ENCODE results near the gene DIS3L2. TPM values are rescaled to one million over a fixed set of nuclear protein-coding genes. Genes with fewer than 3 reads are reported as not detected.
A peak's percentile ranks its signal among the peaks of the same experiment; 100 is the strongest.

Gene DIS3L2
- total RNA-seq, 1 donor from 2014 or later, result 25.2 TPM

DNA sequence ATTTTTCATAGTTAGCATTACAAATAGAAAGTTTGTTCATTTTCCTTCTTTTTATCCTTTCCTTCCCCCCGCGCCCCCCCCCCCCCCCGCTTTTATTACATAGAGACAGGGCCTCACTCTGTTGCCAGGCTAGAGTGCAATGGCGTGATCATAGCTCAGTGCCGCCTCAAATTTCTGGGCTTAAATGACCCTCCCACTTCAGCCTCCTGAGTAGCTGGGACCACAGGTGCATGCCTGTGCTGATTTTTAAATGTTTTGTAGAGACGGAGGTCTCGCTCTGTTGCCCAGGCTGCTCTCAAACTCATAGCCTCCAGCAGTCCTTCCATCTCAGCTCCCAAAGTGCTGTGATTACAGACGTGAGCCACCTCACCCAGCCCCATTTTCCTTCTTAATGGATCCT lies 325.8 kb downstream of the DIS3L2 start:
- DNase-seq (ENCODE audit: low read depth), result no peak
- TF ChIP-seq, protein P1, sequence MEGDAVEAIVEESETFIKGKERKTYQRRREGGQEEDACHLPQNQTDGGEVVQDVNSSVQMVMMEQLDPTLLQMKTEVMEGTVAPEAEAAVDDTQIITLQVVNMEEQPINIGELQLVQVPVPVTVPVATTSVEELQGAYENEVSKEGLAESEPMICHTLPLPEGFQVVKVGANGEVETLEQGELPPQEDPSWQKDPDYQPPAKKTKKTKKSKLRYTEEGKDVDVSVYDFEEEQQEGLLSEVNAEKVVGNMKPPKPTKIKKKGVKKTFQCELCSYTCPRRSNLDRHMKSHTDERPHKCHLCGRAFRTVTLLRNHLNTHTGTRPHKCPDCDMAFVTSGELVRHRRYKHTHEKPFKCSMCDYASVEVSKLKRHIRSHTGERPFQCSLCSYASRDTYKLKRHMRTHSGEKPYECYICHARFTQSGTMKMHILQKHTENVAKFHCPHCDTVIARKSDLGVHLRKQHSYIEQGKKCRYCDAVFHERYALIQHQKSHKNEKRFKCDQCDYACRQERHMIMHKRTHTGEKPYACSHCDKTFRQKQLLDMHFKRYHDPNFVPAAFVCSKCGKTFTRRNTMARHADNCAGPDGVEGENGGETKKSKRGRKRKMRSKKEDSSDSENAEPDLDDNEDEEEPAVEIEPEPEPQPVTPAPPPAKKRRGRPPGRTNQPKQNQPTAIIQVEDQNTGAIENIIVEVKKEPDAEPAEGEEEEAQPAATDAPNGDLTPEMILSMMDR (IDR thresholded peaks at IDR 0.05; ENCODE audit: insufficient read depth, low read length, poor library complexity, severe bottlenecking), result no peak
- no peak overlapping the region for H3K4me3 ChIP-seq (ENCODE audit: low read depth, low read length)
- H3K36me3 ChIP-seq (ENCODE audit: control insufficient read depth, insufficient read depth, low read length), result no peaks in the 10 kb centered on the region
- H3K27me3 ChIP-seq (ENCODE audit: control insufficient read depth, insufficient read depth, low read length), result no peaks in the 10 kb centered on the region

DNA sequence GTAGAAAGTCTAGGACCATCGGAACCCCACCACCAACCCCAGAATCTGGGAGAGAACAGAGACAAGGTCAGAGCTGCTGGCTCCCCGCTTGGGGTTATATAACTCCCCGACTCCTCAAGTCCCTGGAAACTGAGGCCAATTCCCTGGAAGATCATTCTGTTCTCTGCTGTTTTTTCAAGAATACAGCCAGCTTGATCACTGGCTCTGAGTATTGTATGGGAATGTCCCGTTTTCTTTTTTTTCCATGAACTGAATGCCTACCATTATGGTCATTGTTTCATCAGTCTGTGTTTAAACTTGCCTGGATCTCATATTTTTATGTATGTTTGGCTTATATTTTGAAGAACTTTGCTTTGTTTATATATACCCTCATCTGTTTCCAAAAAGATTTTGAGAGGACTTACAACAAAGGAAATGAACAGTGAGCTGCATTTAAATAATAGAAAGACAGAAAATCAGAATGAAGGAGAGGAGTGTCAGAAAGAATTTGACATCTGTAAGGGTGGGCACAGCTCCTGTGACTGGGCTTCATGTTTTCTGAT lies 327.0 kb downstream of the DIS3L2 start:
- DNase-seq (ENCODE audit: low read depth), result no peak
- TF ChIP-seq, protein P1 (IDR thresholded peaks at IDR 0.05; ENCODE audit: insufficient read depth, low read length, poor library complexity, severe bottlenecking), result no peak
- Histone ChIP-seq H3K36me3 (ENCODE audit: control insufficient read depth, insufficient read depth, low read length) (no peaks in the 10 kb centered on the region), H3K27me3 (ENCODE audit: control insufficient read depth, insufficient read depth, low read length) (no peaks in the 10 kb centered on the region), H3K4me3 (ENCODE audit: low read depth, low read length) (no peak overlapping the region)

DNA sequence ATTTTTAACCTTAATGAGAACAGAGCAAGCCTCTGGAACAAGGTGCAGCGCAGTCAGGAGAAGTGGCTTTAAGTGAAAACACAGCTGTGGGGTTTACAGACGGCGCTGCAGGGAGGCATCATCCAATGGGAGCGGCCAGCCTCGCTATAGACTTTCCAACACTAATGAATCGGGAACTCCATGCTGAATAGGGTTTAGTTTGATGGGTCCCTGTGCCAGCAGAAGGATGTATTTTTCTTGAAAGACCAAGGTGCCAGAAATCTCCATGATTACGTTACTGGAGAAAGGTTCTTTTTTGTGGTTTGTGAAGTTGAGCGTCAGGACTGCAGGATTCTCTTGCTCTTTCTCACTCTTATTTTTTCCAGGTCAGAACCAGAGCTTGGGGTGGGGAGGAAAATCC lies 329.2 kb downstream of the DIS3L2 start:
- no peak overlapping the region for H3K4me3 ChIP-seq (ENCODE audit: low read depth, low read length)
- DNase-seq (ENCODE audit: low read depth), result no peak
- peaks cover 2% of the 10 kb centered on the region for H3K36me3 ChIP-seq (ENCODE audit: control insufficient read depth, insufficient read depth, low read length)
- H3K27me3 ChIP-seq (ENCODE audit: control insufficient read depth, insufficient read depth, low read length), result no peaks in the 10 kb centered on the region
- TF ChIP-seq, protein P1 (IDR thresholded peaks at IDR 0.05; ENCODE audit: insufficient read depth, low read length, poor library complexity, severe bottlenecking), result no peak

DNA sequence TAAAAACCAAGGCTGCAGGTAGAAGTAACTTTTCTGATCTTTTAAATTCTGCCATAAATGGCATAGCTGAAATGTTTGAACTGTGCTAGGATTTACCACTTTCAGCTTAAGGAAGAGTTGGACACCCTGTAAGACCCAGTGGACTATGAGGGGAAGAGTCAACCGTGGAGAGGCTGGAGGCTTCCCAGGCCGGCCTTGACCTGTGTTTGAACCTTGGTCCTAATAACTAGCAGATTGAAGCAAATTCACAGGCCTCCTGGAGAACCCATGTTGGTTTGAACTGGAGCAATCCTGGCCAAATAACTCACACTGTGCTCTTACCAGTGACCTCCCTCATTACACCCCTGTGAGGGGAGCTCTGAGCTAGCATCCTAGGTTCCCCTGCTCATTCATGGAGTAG lies 329.8 kb downstream of the DIS3L2 start:
- no peak for DNase-seq (ENCODE audit: low read depth)
- Histone ChIP-seq H3K4me3 (ENCODE audit: low read depth, low read length) (no peak overlapping the region), H3K36me3 (ENCODE audit: control insufficient read depth, insufficient read depth, low read length) (peaks cover 2% of the 10 kb centered on the region), H3K27me3 (ENCODE audit: control insufficient read depth, insufficient read depth, low read length) (no peaks in the 10 kb centered on the region)
- TF ChIP-seq, protein P1 (IDR thresholded peaks at IDR 0.05; ENCODE audit: insufficient read depth, low read length, poor library complexity, severe bottlenecking), result no peak

DNA sequence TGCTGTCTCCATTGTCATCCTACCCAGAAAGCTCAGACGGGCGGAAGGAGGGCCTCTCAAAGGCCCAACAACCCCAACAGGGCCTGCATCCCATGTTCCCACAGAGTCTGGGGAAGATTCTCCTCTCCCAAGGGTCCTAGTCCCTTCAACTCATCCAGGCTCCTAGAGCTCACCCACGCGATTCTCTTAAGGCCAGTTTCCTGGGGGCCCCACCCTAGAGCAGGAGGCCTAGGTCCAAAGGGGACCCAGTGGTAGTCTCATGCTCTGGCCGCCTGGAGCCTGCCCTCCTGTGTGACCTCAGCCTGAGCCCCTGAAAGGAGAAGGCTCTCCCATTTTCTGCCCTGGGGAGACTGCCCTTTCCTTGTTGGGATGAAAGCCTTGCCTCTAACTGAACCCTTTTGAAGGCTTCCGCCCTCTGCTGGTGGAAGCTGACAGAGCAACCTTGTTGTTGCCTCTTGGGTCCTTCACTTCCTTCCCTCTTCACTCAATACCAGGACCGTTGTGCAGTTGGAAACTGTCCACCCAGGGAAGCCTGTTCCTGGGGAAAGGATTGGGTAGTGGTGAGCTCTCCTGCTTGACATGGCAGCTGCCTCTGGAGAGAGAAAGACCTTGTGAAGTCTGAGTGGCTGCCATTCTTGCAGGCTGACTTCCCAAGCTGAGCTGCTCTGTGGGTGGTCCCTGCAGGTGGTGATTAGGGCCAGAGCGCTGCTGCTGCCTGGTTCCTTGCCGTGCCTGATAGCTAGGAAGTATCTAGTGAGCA lies 331.1 kb downstream of the DIS3L2 start:
- peaks cover 2% of the 10 kb centered on the region for H3K36me3 ChIP-seq (ENCODE audit: control insufficient read depth, insufficient read depth, low read length)
- H3K27me3 ChIP-seq (ENCODE audit: control insufficient read depth, insufficient read depth, low read length), result no peaks in the 10 kb centered on the region
- TF ChIP-seq, protein P1 (IDR thresholded peaks at IDR 0.05; ENCODE audit: insufficient read depth, low read length, poor library complexity, severe bottlenecking), result peak; percentile 70
- no peak overlapping the region for H3K4me3 ChIP-seq (ENCODE audit: low read depth, low read length)
- DNase-seq (ENCODE audit: low read depth), result no peak

Measured in kidney epithelial cell (primary cell).